Peyer's patch (tissue), 4 donors: Measurements from ENCODE around the gene PTCH1. TPM values are rescaled to one million over a fixed set of nuclear protein-coding genes. Genes with fewer than 3 reads are reported as not detected.

Source experiments
- DNase-seq, 3 donors: peaks; one replicate each; pipeline ENCODE4 v3.0.0-alpha.2; 2017 to 2019
- H3K27ac ChIP-seq, 4 donors: fragments of 200-600 bp; sonication (generic); one replicate each; pipeline ENCODE4 v1.5.1; 2016 to 2019
- H3K27me3 ChIP-seq, 2 donors: fragments of 200-600 bp; sonication (generic); one replicate each; pipeline ENCODE4 v1.5.1; 2019
- H3K36me3 ChIP-seq, 3 donors: fragments of 200-600 bp; sonication (generic); one replicate each; pipeline ENCODE4 v1.5.1; 2016 to 2019
- H3K4me1 ChIP-seq, 4 donors: fragments of 200-600 bp; sonication (generic); one replicate each; pipeline ENCODE4 v1.5.1; 2016 to 2019
- H3K4me3 ChIP-seq, 4 donors: fragments of 200-600 bp; sonication (generic); 1 replicate in 3 of 4; 2 replicates in 1 of 4; pipeline ENCODE4 v1.5.1; 2016 to 2019; ENCODE audit warnings: mild to moderate bottlenecking in 1 of 4
- H3K9me3 ChIP-seq, 4 donors: fragments of 200-600 bp; sonication (generic); one replicate each; pipeline ENCODE4 v1.5.1; 2016 to 2019; ENCODE audit warnings: mild to moderate bottlenecking in 1 of 4
- CTCF ChIP-seq, 6 experiments: fragments of 450-650 bp in 4 of 6; fragments of 200-600 bp in 2 of 6; sonication (generic) in 1 of 6; IDR thresholded peaks; one replicate each; pipeline ENCODE4 v1.5.1; 2017 to 2019; ENCODE audit warnings: antibody characterized with exemption in 6 of 6, mild to moderate bottlenecking in 3 of 6, moderate library complexity in 1 of 6
- POLR2A ChIP-seq, 2 donors: fragments of 450-650 bp; IDR thresholded peaks; one replicate each; pipeline ENCODE4 v1.5.1; 2017; ENCODE audit warnings: antibody characterized with exemption in 2 of 2, mild to moderate bottlenecking in 2 of 2, moderate library complexity in 2 of 2
- total RNA-seq, 4 donors: library from RNA; depleted of rRNA; stranded (reverse); fragments of >200 nt; gene quantifications; one replicate each; pipeline ENCODE4 v1.1.0, GENCODE V29; 2016

Gene PTCH1
- total RNA-seq, 4 donors from 2014 or later: 16.5 to 71.0 (median 24.0) TPM

DNA sequence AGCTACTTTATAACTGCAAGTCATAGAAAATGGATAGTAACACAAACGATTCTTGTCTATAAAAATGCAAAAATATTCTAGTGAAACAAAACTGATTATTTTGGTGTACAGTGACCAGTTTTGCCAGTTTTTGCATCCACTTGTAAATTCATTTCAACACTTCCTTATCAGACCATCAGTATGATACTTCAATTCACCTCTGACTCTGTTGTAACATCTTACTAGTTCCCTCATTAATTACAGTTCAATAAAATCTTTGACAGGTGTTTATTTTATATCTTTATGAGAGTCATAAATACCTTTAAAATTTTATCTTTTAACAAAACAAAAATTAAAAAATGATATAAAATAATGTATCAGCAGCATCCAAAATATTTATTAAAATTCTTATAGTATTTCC is 13.1 kb upstream of the PTCH1 start:
- Histone ChIP-seq H3K27ac (no peak overlapping the region), H3K9me3 (no peaks in the 10 kb centered on the region), H3K4me3 (no peak overlapping the region), H3K36me3 (no peaks in the 10 kb centered on the region), H3K27me3 (no peaks in the 10 kb centered on the region), H3K4me1 (no peaks in the 10 kb centered on the region)
- TF ChIP-seq CTCF (IDR thresholded peaks at IDR 0.05): no peak
- TF ChIP-seq POLR2A (IDR thresholded peaks at IDR 0.05): no peak
- DNase-seq: no peak

DNA sequence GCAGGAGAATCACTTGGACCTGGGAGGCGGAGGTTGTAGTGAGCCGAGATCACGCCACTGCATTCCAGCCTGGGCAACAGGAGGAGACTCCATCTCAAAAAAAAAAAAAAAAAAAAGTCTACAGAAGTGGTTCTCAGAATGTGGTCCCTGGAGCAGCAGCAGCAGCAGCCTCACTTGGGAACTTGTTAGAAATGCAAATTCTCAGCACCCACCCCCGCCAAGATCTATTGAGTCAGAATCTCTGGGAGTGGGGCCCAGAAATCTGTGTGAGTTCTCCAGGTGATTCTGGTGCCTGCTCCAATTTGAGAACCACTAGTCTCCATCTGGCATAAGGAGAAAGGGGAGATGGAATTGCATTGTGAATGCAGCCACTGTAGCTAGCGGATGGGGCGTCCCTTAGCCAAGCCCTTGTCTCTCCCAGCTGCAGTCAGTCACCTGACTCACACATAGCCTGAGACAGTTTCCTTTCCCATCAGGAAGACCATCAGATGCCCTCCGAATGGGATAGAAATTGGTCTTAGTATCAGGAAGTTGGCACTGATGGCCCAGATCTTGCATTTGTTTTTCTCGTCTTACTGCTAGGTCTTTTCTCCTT is 12.2 kb upstream of the PTCH1 start:
- no peaks in the 10 kb centered on the region for H3K4me1 ChIP-seq
- DNase-seq: no peak
- H3K27ac ChIP-seq: no peak overlapping the region
- TF ChIP-seq POLR2A (IDR thresholded peaks at IDR 0.05) (no peak), CTCF (IDR thresholded peaks at IDR 0.05) (no peak)
- H3K27me3 ChIP-seq: no peaks in the 10 kb centered on the region
- no peaks in the 10 kb centered on the region for H3K36me3 ChIP-seq
- H3K9me3 ChIP-seq: no peaks in the 10 kb centered on the region
- H3K4me3 ChIP-seq: no peak overlapping the region

- no peak for DNase-seq
- no peak for TF ChIP-seq CTCF (IDR thresholded peaks at IDR 0.05)
- no peak for TF ChIP-seq POLR2A (IDR thresholded peaks at IDR 0.05)
- Histone ChIP-seq H3K9me3 (no peaks in the 10 kb centered on the region), H3K36me3 (no peaks in the 10 kb centered on the region), H3K4me1 (no peaks in the 10 kb centered on the region), H3K27ac (no peak overlapping the region), H3K27me3 (no peaks in the 10 kb centered on the region), H3K4me3 (no peak overlapping the region)
Observed at GRCh38 chr9:95522871-95523370, 6.2 kb upstream of the PTCH1 start.

- H3K4me3 ChIP-seq: no peak overlapping the region
- H3K36me3 ChIP-seq: no peaks in the 10 kb centered on the region
- DNase-seq: no peak
- no peak overlapping the region for H3K27ac ChIP-seq
- H3K4me1 ChIP-seq: peaks cover 0 to 8% (median 0%) of the 10 kb centered on the region in 4 donors
- peaks cover 0 to 5% (median 0%) of the 10 kb centered on the region in 4 donors for H3K9me3 ChIP-seq
- TF ChIP-seq POLR2A (IDR thresholded peaks at IDR 0.05): no peak
- TF ChIP-seq CTCF (IDR thresholded peaks at IDR 0.05): no peak
- no peaks in the 10 kb centered on the region for H3K27me3 ChIP-seq
Observed at GRCh38 chr9:95521699-95522098, 4.9 kb upstream of the PTCH1 start.

DNA sequence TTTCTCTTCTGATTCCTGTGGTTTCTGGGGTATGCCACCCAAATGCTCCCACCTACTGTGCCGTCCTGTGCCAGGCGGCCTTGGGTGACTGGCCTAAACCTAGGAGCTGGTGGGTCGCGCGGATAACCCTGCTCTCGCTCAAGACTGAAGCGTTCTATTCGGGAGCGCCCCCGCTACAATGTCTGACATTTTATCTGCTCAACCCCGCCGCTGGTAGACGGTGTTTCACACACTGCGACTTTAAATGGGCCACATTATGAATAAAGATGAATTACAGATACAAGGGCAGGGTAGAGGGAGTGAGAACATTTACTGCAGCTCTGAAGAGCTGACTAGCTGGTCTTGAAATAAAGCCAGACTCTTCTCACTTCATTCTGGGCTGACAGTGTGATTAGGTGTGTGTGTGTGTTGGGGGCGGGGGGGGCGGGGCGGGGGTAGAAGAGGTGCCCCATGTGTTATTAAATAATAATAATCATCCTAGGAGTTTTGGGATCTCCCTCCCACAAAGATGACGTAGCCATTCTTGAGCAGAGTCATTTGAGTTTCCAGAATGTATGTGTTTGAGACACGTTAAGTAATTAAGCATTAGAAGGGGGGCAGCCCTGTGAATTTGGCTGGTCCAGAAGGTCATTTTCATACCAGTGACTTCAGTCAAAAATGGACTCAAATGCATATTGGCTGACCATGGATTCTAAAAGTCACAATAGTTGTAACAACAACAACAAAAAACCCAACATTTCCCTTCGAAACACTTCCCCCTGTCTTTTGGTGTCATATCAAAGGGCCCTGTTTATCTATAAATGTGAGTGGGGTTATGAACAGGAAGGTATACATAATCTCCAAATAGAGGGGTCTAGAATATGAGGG is 1.0 kb upstream of the PTCH1 start:
- H3K36me3 ChIP-seq: no peaks in the 10 kb centered on the region
- H3K9me3 ChIP-seq: peaks cover 0 to 7% (median 0%) of the 10 kb centered on the region in 4 donors
- no peak for DNase-seq
- no peaks in the 10 kb centered on the region for H3K27me3 ChIP-seq
- peak overlapping the region in 2 of 4 donors; percentile 68 to 83 for H3K4me3 ChIP-seq
- H3K4me1 ChIP-seq: peaks cover 0 to 14% (median 3%) of the 10 kb centered on the region in 4 donors
- no peak for TF ChIP-seq CTCF (IDR thresholded peaks at IDR 0.05)
- TF ChIP-seq POLR2A (IDR thresholded peaks at IDR 0.05): no peak
- H3K27ac ChIP-seq: peak overlapping the region in 2 of 4 donors; percentile 73 to 87
